SU-DHL-6 (cell line): ENCODE measurements around the gene NUBPL.

Experiments used
- H2AFZ ChIP-seq: fragments of 200-600 bp; sonication (generic); 2 replicates; pipeline ENCODE4 v1.6.1; 2014; ENCODE audit warnings: low read depth, mild to moderate bottlenecking, moderate library complexity, mixed read lengths, antibody characterized with exemption, low read length; ENCODE audit not compliant: severe bottlenecking
- H3F3A ChIP-seq: fragments of 200-600 bp; shearing (Covaris generic); 2 replicates; pipeline ENCODE4 v1.6.0; 2016; ENCODE audit warnings: antibody characterized with exemption, mild to moderate bottlenecking; ENCODE audit not compliant: insufficient read depth
- H3K27ac ChIP-seq: fragments of 200-600 bp; sonication (generic); 2 replicates; pipeline ENCODE4 v1.5.1; 2016; ENCODE audit warnings: low read depth, mild to moderate bottlenecking, low read length, moderate library complexity, mixed read lengths
- H3K27me3 ChIP-seq: fragments of 200-600 bp; sonication (generic), shearing (Covaris generic); 2 replicates; pipeline ENCODE4 v1.6.0; 2014; ENCODE audit warnings: mild to moderate bottlenecking, low read length
- H3K36me3 ChIP-seq: fragments of 200-600 bp; sonication (generic); 2 replicates; pipeline ENCODE4 v1.6.1; 2014; ENCODE audit warnings: mild to moderate bottlenecking, low read length, mixed read lengths
- H3K4me2 ChIP-seq: fragments of 300-600, 200-600 bp; shearing (Covaris generic), sonication (generic); 2 replicates; pipeline ENCODE4 v1.6.0; 2014; ENCODE audit warnings: low read length, low read depth, mild to moderate bottlenecking; ENCODE audit not compliant: poor library complexity, severe bottlenecking
- H3K4me3 ChIP-seq: fragments of 200-600 bp; sonication (generic); 2 replicates; pipeline ENCODE4 v1.5.1; 2014; ENCODE audit warnings: antibody characterized with exemption, low read length, mild to moderate bottlenecking, mixed read lengths; ENCODE audit not compliant: insufficient read depth, poor library complexity, severe bottlenecking
- H3K79me2 ChIP-seq: fragments of 200-600 bp; sonication (generic); 2 replicates; pipeline ENCODE4 v1.6.1; 2014; ENCODE audit warnings: mild to moderate bottlenecking, low read length, moderate library complexity; ENCODE audit not compliant: insufficient read depth
- H3K9ac ChIP-seq: fragments of 200-600 bp; sonication (generic); 2 replicates; pipeline ENCODE4 v1.7.0; 2014; ENCODE audit warnings: mild to moderate bottlenecking, low read length
- H3K9me2 ChIP-seq: fragments of 200-600 bp; sonication (generic); replicated peaks from 2 replicates; pipeline ENCODE4 v1.6.1; 2014; ENCODE audit warnings: low read length; ENCODE audit not compliant: insufficient read depth
- H3K9me3 ChIP-seq: fragments of 200-600 bp; sonication (generic); 2 replicates; pipeline ENCODE4 v1.6.1; 2014; ENCODE audit warnings: low read length, mixed read lengths; ENCODE audit not compliant: insufficient read depth
- H4K20me1 ChIP-seq: fragments of 200-600 bp; sonication (generic); 2 replicates; pipeline ENCODE4 v1.6.1; 2014; ENCODE audit warnings: low read depth, mild to moderate bottlenecking, antibody characterized with exemption, low read length, moderate library complexity, mixed read lengths
- EZH2phosphoT487 ChIP-seq: fragments of 200-600 bp; sonication (generic), shearing (Covaris generic); conservative IDR thresholded peaks from 2 replicates; pipeline ENCODE4 v1.6.1; 2018; ENCODE audit warnings: mild to moderate bottlenecking, antibody characterized with exemption, low read length, moderate library complexity, mixed read lengths
- TF ChIP-seq, protein P1 (sequence below): fragments of 200-600 bp; sonication (generic); IDR thresholded peaks from one replicate; pipeline ENCODE4 v1.5.1; 2017; ENCODE audit warnings: antibody characterized with exemption, mild to moderate bottlenecking, low read length, moderate library complexity; ENCODE audit not compliant: insufficient read depth, poor library complexity, severe bottlenecking

The NUBPL gene

DNA sequence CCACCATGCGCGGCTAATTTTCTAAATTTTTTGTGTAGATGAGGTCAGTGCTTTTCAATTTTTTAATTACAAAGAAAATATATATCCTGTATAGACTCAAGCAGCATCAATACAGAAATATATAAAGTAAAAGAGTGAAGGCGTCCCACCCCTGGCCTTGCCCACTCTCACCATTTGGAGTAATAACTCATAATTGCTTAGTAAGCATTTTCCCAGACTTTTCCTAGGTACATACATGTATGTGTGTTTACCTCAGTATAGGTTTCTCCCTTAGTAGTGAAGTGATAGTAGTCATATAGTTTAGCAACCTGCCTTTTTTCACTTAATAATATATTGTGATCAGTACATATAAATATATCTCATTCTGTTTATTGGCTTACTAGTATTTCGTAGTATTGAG is 200.1 kb downstream of the NUBPL start:
- no peaks in the 10 kb centered on the region for H3K9me3 ChIP-seq
- no peaks in the 10 kb centered on the region for H3K27me3 ChIP-seq
- no peak overlapping the region for H3K27ac ChIP-seq
- no peak overlapping the region for H2AFZ ChIP-seq
- H3F3A ChIP-seq, result no peaks in the 10 kb centered on the region
- H3K9ac ChIP-seq, result no peak overlapping the region
- H3K4me2 ChIP-seq, result no peak overlapping the region
- no peaks in the 10 kb centered on the region for H3K36me3 ChIP-seq
- no peaks in the 10 kb centered on the region for H3K9me2 ChIP-seq
- no peak for TF ChIP-seq EZH2phosphoT487
- TF ChIP-seq, protein P1, sequence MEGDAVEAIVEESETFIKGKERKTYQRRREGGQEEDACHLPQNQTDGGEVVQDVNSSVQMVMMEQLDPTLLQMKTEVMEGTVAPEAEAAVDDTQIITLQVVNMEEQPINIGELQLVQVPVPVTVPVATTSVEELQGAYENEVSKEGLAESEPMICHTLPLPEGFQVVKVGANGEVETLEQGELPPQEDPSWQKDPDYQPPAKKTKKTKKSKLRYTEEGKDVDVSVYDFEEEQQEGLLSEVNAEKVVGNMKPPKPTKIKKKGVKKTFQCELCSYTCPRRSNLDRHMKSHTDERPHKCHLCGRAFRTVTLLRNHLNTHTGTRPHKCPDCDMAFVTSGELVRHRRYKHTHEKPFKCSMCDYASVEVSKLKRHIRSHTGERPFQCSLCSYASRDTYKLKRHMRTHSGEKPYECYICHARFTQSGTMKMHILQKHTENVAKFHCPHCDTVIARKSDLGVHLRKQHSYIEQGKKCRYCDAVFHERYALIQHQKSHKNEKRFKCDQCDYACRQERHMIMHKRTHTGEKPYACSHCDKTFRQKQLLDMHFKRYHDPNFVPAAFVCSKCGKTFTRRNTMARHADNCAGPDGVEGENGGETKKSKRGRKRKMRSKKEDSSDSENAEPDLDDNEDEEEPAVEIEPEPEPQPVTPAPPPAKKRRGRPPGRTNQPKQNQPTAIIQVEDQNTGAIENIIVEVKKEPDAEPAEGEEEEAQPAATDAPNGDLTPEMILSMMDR, result no peak
- no peak overlapping the region for H3K4me3 ChIP-seq
- no peaks in the 10 kb centered on the region for H3K79me2 ChIP-seq
- H4K20me1 ChIP-seq, result no peaks in the 10 kb centered on the region

DNA sequence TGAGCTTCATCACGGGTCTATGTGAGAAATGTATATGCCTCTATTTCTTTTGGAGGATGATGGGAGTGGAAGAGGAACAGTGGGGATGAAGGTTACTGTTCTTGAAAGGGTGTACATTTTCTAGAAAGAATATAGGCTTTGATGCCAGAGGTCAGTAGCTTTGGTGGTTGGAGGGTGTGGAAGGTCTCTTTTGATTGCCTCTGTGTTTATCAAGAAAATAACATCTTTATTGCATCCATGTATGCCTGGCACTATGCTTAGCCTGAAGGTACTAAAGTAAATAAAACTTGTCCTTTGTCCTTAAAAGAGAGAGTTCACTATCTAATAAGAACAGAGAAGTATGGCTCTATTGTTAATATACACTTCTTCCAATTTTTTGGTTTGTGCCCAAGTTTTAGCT is 201.8 kb downstream of the NUBPL start:
- Histone ChIP-seq H3K4me3 (no peak overlapping the region), H3K9me3 (no peaks in the 10 kb centered on the region), H3K79me2 (no peaks in the 10 kb centered on the region), H4K20me1 (no peaks in the 10 kb centered on the region), H3K9ac (no peak overlapping the region), H3K9me2 (no peaks in the 10 kb centered on the region), H3F3A (no peaks in the 10 kb centered on the region), H3K27ac (no peak overlapping the region), H2AFZ (no peak overlapping the region), H3K27me3 (no peaks in the 10 kb centered on the region), H3K36me3 (no peaks in the 10 kb centered on the region), H3K4me2 (no peak overlapping the region)
- no peak for TF ChIP-seq EZH2phosphoT487

DNA sequence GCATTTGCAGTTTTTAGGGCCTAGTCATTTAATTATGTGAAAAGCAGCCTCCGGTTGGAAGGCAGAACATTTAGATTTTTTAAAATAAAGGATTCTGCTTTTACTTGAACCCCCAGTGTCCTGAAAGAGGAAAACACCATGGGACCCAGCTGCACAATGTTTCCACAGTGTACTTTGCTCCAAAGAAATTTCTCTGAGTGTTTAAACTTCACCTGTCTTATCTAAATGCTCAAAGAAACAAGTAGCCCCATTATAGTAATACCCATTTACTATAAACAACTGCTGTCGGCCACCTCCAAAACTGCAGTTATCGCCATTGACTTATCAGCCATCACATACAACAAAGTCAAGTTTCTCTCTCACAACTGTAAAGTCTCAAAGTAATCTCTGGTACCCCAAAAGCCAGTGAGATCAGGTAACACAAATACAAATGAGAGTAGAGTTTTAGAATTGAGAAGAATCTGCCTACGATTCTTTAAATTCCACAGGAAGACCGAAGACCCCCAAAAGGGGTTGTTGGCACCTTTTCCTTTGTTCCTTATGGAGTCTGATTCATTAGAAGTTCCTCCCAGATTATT is 205.2 kb downstream of the NUBPL start:
- Histone ChIP-seq H3K36me3 (no peaks in the 10 kb centered on the region), H3K27ac (no peak overlapping the region), H3K9me2 (no peaks in the 10 kb centered on the region), H3K9me3 (no peaks in the 10 kb centered on the region), H3K4me3 (no peak overlapping the region), H4K20me1 (no peaks in the 10 kb centered on the region), H3F3A (no peaks in the 10 kb centered on the region), H3K27me3 (no peaks in the 10 kb centered on the region), H2AFZ (no peak overlapping the region), H3K4me2 (no peak overlapping the region), H3K9ac (no peak overlapping the region), H3K79me2 (no peaks in the 10 kb centered on the region)
- TF ChIP-seq, protein P1, result no peak
- no peak for TF ChIP-seq EZH2phosphoT487

DNA sequence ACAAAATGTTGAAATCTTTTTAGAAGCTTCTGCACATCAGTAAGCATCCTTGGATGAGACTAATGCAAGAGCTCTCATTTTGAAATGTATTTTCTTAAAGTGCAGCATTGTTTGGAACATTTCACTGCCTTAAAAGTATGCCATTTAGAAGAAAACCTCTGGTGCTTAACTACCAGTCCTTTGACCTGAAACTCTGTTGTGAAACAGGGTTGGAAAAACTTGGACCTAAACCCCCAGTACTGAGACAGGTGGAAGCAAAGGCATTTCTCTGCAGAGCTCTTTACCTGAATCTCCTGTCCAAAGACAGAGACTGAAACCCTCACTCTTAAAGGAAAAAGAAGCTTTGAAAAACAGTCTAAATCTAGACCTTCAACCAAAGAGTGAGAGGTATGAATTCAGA is 207.2 kb downstream of the NUBPL start:
- Histone ChIP-seq H3K4me2 (no peak overlapping the region), H3K27me3 (no peaks in the 10 kb centered on the region), H3K79me2 (no peaks in the 10 kb centered on the region), H3K9me3 (no peaks in the 10 kb centered on the region), H3K27ac (no peak overlapping the region), H3K36me3 (no peaks in the 10 kb centered on the region), H3F3A (no peaks in the 10 kb centered on the region), H3K9me2 (no peaks in the 10 kb centered on the region), H4K20me1 (no peaks in the 10 kb centered on the region), H3K9ac (no peak overlapping the region), H2AFZ (no peak overlapping the region), H3K4me3 (no peak overlapping the region)
- TF ChIP-seq, protein P1, result no peak
- no peak for TF ChIP-seq EZH2phosphoT487
